Islet precursor cell (in vitro differentiated cells): ENCODE results near the gene CDC40.
"Not testable (repeated sequence)": the region's sequence is repeated elsewhere in the genome, so short reads cannot be mapped to it uniquely, and the experiment has no call there.

Experiments used
- DNase-seq: peaks from one replicate; pipeline ENCODE4 v3.0.0-alpha.2; 2018

The CDC40 gene

GRCh38 chr6:110272781-110273180, 92.6 kb downstream of the CDC40 start:
- DNase-seq, result not testable (repeated sequence)

GRCh38 chr6:110277100-110277665, 97.0 kb downstream of the CDC40 start:
- no peak for DNase-seq
